SK-N-SH (cell line): Measurements from ENCODE around the gene LYZL2. TPM values are rescaled to one million over a fixed set of nuclear protein-coding genes. Genes with fewer than 3 reads are reported as not detected.

Experiments
- EZH2phosphoT487 ChIP-seq: fragments of 200-600 bp; sonication (generic); IDR thresholded peaks from 2 replicates; pipeline ENCODE4 v1.6.1; 2017; ENCODE audit warnings: low read depth, mixed run types, mild to moderate bottlenecking, antibody characterized with exemption, moderate library complexity, borderline replicate concordance
- MEF2A ChIP-seq: IDR thresholded peaks from 2 replicates; pipeline ENCODE4 v1.4.0; 2012; ENCODE audit warnings: low read depth, borderline replicate concordance
- NRF1 ChIP-seq: IDR thresholded peaks from 2 replicates; pipeline ENCODE4 v1.6.1; 2012; ENCODE audit warnings: low read depth, mild to moderate bottlenecking, low read length
- RFX5 ChIP-seq: IDR thresholded peaks from 2 replicates; pipeline ENCODE4 v1.6.1; 2012; ENCODE audit warnings: mild to moderate bottlenecking, improper control_type of control experiment, low read length
- RXRA ChIP-seq: IDR thresholded peaks from 2 replicates; pipeline ENCODE4 v1.4.0; 2012; ENCODE audit warnings: low read depth, mild to moderate bottlenecking, borderline replicate concordance
- SMC3 ChIP-seq: IDR thresholded peaks from 2 replicates; pipeline ENCODE4 v1.6.1; 2012; ENCODE audit warnings: low read depth, low read length, improper control_type of control experiment
- TCF12 ChIP-seq: IDR thresholded peaks from 2 replicates; pipeline ENCODE4 v1.4.0; 2012
- polyA plus RNA-seq, 3 experiments: library from polyadenylated mRNA; depleted of rRNA; stranded (reverse); fragments of >200 nt; gene quantifications; 2 replicates each; pipeline ENCODE4 v1.2.3, GENCODE V29; 2012
- TF ChIP-seq, protein P1 (sequence below): fragments of 150-350 bp; IDR thresholded peaks from 2 replicates; pipeline ENCODE4 v1.6.1; 2017; ENCODE audit warnings: antibody characterized with exemption, low read length, low read depth, borderline replicate concordance

Gene LYZL2
- polyA plus RNA-seq, 1 of the 3 experiments (the other 2 are of a cell fraction) = not detected

- TF ChIP-seq, protein P1, sequence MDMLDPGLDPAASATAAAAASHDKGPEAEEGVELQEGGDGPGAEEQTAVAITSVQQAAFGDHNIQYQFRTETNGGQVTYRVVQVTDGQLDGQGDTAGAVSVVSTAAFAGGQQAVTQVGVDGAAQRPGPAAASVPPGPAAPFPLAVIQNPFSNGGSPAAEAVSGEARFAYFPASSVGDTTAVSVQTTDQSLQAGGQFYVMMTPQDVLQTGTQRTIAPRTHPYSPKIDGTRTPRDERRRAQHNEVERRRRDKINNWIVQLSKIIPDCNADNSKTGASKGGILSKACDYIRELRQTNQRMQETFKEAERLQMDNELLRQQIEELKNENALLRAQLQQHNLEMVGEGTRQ = no peak
- TF ChIP-seq NRF1 (no peak), RXRA (no peak), MEF2A (no peak), TCF12 (no peak), SMC3 (no peak), EZH2phosphoT487 (no peak), RFX5 (no peak)
Observed at GRCh38 chr10:30562787-30563186, 66.8 kb downstream of the LYZL2 start (continued).

Other genes with a start within 250 kb of the LYZL2 start
- 3.7 and 6.0 TPM in 2 replicates for gene MAP3K8, start 195.6 kb downstream of the LYZL2 start, polyA plus RNA-seq (2012; rRNA removed)